HepG2 (cell line): ENCODE measurements around the gene TBC1D26.

Source experiments
- ASH2L ChIP-seq: fragments of 300-600, 200-600 bp; sonication (generic); IDR thresholded peaks from 2 replicates; pipeline ENCODE4 v1.7.0; 2017; ENCODE audit warnings: low read depth, mild to moderate bottlenecking, moderate library complexity, mixed read lengths, low read length; ENCODE audit not compliant: insufficient read length
- ATAD3A ChIP-seq: sonication (generic); formaldehyde crosslinking; IDR thresholded peaks from 2 replicates; pipeline ENCODE4 v1.4.0; 2020; ENCODE audit warnings: missing genetic modification reagents
- CBX2 ChIP-seq, 2 experiments: fragments of 200-600 bp in 1 of 2; sonication (generic); formaldehyde crosslinking in 1 of 2; IDR thresholded peaks; 2 replicates each; pipeline versions ENCODE4 v1.7.0 to v1.8.1; 2018 to 2022; ENCODE audit warnings: low read depth in 2 of 2, low read length in 1 of 2, mild to moderate bottlenecking in 1 of 2, missing genetic modification reagents in 1 of 2
- DR1 ChIP-seq: sonication (generic); formaldehyde crosslinking; IDR thresholded peaks from 2 replicates; pipeline ENCODE4 v1.8.0; 2021; ENCODE audit warnings: mild to moderate bottlenecking, missing genetic modification reagents, inconsistent platforms
- EP300 ChIP-seq, 3 experiments: sonication (generic) in 1 of 3; formaldehyde crosslinking in 1 of 3; IDR thresholded peaks; 2 replicates each; pipeline versions ENCODE4 v1.5.1 to v1.6.1; 2011 to 2020; ENCODE audit warnings: low read depth in 2 of 3, low read length in 2 of 3, borderline replicate concordance in 1 of 3, improper control_type of control experiment in 1 of 3, mild to moderate bottlenecking in 1 of 3, missing genetic modification reagents in 1 of 3, moderate library complexity in 1 of 3
- KDM5A ChIP-seq: fragments of 200-600 bp; sonication (generic); IDR thresholded peaks from 2 replicates; pipeline ENCODE4 v1.7.0; 2018; ENCODE audit warnings: antibody characterized with exemption, mild to moderate bottlenecking, low read length, borderline replicate concordance
- TEAD2 ChIP-seq: sonication (generic); formaldehyde crosslinking; IDR thresholded peaks from 2 replicates; pipeline ENCODE4 v1.9.0; 2021; ENCODE audit warnings: missing genetic modification reagents
- ZBTB21 ChIP-seq: sonication (generic); formaldehyde crosslinking; IDR thresholded peaks from 2 replicates; pipeline ENCODE4 v1.4.0; 2020; ENCODE audit warnings: missing genetic modification reagents
- ZNF558 ChIP-seq: sonication (generic); formaldehyde crosslinking; IDR thresholded peaks from 2 replicates; pipeline ENCODE4 v1.9.0; 2022; ENCODE audit warnings: mild to moderate bottlenecking, missing genetic modification reagents, borderline replicate concordance
- TF ChIP-seq, protein P1 (sequence below), 2 experiments: sonication (generic) in 1 of 2; formaldehyde crosslinking in 1 of 2; IDR thresholded peaks; 2 replicates each; pipeline versions ENCODE4 v1.5.1 to v1.6.1; 2011 to 2020; ENCODE audit warnings: borderline replicate concordance in 1 of 2, low read depth in 1 of 2, low read length in 1 of 2, mild to moderate bottlenecking in 1 of 2, missing genetic modification reagents in 1 of 2, moderate library complexity in 1 of 2
- TF ChIP-seq, protein P2 (sequence below), 2 experiments: IDR thresholded peaks; 2 replicates each; pipeline ENCODE4 v1.6.1; 2011 to 2012; ENCODE audit warnings: low read length in 2 of 2, borderline replicate concordance in 1 of 2, low read depth in 1 of 2, mild to moderate bottlenecking in 1 of 2, moderate library complexity in 1 of 2
- TF ChIP-seq, protein P3 (sequence below): sonication (generic); formaldehyde crosslinking; IDR thresholded peaks from 2 replicates; pipeline ENCODE4; 2020; ENCODE audit warnings: missing genetic modification reagents, mild to moderate bottlenecking, borderline replicate concordance

- TF ChIP-seq ZBTB21: no peak
- no peak for TF ChIP-seq ASH2L
- TF ChIP-seq ZNF558: no peak
- no peak for TF ChIP-seq ATAD3A (CRISPR knock-in tag)
- TF ChIP-seq EP300 (IDR thresholded peaks at IDR 0.05; ENCODE audit: low read depth in 2 of 2, low read length in 2 of 2): no peak
- no peak for TF ChIP-seq EP300 (CRISPR knock-in tag; IDR thresholded peaks at IDR 0.05; ENCODE audit: borderline replicate concordance)
- no peak for TF ChIP-seq DR1
- TF ChIP-seq CBX2 (IDR thresholded peaks at IDR 0.05; ENCODE audit: low read depth, low read length): no peak
- no peak for TF ChIP-seq CBX2 (CRISPR knock-in tag; IDR thresholded peaks at IDR 0.05; ENCODE audit: low read depth)
- TF ChIP-seq TEAD2: no peak
- TF ChIP-seq KDM5A: no peak
- TF ChIP-seq, protein P1, sequence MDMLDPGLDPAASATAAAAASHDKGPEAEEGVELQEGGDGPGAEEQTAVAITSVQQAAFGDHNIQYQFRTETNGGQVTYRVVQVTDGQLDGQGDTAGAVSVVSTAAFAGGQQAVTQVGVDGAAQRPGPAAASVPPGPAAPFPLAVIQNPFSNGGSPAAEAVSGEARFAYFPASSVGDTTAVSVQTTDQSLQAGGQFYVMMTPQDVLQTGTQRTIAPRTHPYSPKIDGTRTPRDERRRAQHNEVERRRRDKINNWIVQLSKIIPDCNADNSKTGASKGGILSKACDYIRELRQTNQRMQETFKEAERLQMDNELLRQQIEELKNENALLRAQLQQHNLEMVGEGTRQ (IDR thresholded peaks at IDR 0.05; ENCODE audit: low read depth, low read length): no peak
- TF ChIP-seq, protein P1 (CRISPR knock-in tag; IDR thresholded peaks at IDR 0.05; ENCODE audit: borderline replicate concordance): no peak
- TF ChIP-seq, protein P2, sequence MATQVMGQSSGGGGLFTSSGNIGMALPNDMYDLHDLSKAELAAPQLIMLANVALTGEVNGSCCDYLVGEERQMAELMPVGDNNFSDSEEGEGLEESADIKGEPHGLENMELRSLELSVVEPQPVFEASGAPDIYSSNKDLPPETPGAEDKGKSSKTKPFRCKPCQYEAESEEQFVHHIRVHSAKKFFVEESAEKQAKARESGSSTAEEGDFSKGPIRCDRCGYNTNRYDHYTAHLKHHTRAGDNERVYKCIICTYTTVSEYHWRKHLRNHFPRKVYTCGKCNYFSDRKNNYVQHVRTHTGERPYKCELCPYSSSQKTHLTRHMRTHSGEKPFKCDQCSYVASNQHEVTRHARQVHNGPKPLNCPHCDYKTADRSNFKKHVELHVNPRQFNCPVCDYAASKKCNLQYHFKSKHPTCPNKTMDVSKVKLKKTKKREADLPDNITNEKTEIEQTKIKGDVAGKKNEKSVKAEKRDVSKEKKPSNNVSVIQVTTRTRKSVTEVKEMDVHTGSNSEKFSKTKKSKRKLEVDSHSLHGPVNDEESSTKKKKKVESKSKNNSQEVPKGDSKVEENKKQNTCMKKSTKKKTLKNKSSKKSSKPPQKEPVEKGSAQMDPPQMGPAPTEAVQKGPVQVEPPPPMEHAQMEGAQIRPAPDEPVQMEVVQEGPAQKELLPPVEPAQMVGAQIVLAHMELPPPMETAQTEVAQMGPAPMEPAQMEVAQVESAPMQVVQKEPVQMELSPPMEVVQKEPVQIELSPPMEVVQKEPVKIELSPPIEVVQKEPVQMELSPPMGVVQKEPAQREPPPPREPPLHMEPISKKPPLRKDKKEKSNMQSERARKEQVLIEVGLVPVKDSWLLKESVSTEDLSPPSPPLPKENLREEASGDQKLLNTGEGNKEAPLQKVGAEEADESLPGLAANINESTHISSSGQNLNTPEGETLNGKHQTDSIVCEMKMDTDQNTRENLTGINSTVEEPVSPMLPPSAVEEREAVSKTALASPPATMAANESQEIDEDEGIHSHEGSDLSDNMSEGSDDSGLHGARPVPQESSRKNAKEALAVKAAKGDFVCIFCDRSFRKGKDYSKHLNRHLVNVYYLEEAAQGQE (IDR thresholded peaks at IDR 0.05; ENCODE audit: borderline replicate concordance in 1 of 2, low read depth in 1 of 2, low read length in 2 of 2): no peak
- TF ChIP-seq, protein P3, sequence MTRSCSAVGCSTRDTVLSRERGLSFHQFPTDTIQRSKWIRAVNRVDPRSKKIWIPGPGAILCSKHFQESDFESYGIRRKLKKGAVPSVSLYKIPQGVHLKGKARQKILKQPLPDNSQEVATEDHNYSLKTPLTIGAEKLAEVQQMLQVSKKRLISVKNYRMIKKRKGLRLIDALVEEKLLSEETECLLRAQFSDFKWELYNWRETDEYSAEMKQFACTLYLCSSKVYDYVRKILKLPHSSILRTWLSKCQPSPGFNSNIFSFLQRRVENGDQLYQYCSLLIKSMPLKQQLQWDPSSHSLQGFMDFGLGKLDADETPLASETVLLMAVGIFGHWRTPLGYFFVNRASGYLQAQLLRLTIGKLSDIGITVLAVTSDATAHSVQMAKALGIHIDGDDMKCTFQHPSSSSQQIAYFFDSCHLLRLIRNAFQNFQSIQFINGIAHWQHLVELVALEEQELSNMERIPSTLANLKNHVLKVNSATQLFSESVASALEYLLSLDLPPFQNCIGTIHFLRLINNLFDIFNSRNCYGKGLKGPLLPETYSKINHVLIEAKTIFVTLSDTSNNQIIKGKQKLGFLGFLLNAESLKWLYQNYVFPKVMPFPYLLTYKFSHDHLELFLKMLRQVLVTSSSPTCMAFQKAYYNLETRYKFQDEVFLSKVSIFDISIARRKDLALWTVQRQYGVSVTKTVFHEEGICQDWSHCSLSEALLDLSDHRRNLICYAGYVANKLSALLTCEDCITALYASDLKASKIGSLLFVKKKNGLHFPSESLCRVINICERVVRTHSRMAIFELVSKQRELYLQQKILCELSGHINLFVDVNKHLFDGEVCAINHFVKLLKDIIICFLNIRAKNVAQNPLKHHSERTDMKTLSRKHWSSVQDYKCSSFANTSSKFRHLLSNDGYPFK: no peak
Measured at GRCh38 chr17:15783461-15783860, 51.4 kb downstream of the TBC1D26 start.
